ENCODE data around the gene DCBLD2. TPM values are rescaled to one million over a fixed set of nuclear protein-coding genes. Genes with fewer than 3 reads are reported as not detected.

The DCBLD2 gene
- total and polyA plus RNA-seq, 2 donors (not counting 3 experiments of a cell fraction or from before 2014, with no cell fraction given) = 28.7 to 77.3 TPM

DNA sequence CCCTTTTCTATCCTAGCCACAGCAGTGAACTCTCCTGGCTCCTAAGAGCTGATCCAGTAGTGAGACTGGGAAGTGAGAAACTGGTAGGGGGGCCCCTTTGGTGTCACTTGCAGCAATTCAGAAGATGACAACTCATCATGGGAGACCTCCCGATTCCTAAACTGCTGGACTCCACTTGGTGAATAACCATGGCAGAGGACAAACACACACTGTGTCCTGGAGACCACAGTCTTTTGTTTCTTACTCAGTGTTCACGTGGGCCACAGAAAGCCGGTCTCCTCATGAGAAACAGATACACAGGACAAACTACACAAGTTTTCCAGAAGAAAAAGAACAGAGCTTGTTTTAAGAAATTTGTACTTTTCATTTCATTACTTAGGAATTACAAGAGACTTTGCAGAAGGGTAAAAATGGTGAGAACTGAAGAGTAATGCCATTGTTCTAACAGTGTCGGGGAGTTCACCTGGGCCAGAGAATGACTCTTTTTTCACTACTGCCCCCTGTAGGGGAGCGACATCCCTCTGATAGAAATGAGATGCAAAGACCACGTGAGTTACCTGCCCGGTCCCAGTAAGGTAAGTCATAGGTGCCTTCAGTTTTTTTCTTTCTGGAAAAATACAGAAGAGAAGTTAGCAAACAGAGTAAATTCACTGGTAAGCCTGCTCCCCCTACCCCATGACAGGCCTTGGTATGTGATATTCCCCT, 100.3 kb downstream of the DCBLD2 start:
- BruUV-seq (replicated peaks) = no TSS peak
- no peaks in the 10 kb centered on the region for H3K9me3 ChIP-seq (replicated peaks; ENCODE audit: control insufficient read depth, insufficient read depth, low read length)
- dilution Hi-C loops (cut with MboI; ENCODE audit: extremely low pct_ligation_motif_present, low sequenced_read_pairs) (loop anchor here (25.0 kb wide), 1 partner anchor 189 kb away; no protein-coding TSS in a partner anchor), intact Hi-C loops (cut with micrococcal nuclease) (no loop called here)
- DNase-seq (ENCODE audit: low read depth, low spot score) (no peak), FAIRE-seq (no peak)
- H3K27me3 ChIP-seq (ENCODE audit: control insufficient read depth in 2 of 2, insufficient read depth in 2 of 2, low read length in 2 of 2) = no peaks in the 10 kb centered on the region
- no peak overlapping the region for H3K27ac ChIP-seq (ENCODE audit: insufficient read depth, low read depth, low read length)
- H3K4me3 ChIP-seq (replicated peaks in 1 of 3; ENCODE audit: insufficient read depth in 1 of 3, low read depth in 1 of 3, low read length in 3 of 3) = no peak overlapping the region
- H2AFZ ChIP-seq (ENCODE audit: low read depth, low read length) = no peak overlapping the region
- H4K20me1 ChIP-seq (replicated peaks; ENCODE audit: control insufficient read depth, extremely low read depth, insufficient read depth, low read length) = no peaks in the 10 kb centered on the region
- TF ChIP-seq POLR2A (IDR thresholded peaks at IDR 0.05; ENCODE audit: low read depth, low read length) (no peak), EZH2 (IDR thresholded peaks at IDR 0.05; ENCODE audit: borderline replicate concordance, low read depth, low read length, severe bottlenecking) (no peak), JUN (IDR thresholded peaks at IDR 0.05; ENCODE audit: borderline replicate concordance, insufficient read depth, insufficient read length, low read depth) (no peak), FOS (IDR thresholded peaks at IDR 0.05; ENCODE audit: borderline replicate concordance, insufficient read depth, low read length) (no peak), GATA2 (IDR thresholded peaks at IDR 0.05; ENCODE audit: insufficient read depth, insufficient read length, low read depth, low read length) (no peak), POLR2AphosphoS5 (IDR thresholded peaks at IDR 0.05; ENCODE audit: insufficient read depth, low read depth, low read length) (no peak), MYC (IDR thresholded peaks at IDR 0.05; ENCODE audit: low read depth, low read length) (no peak)
- TF ChIP-seq, protein P1, sequence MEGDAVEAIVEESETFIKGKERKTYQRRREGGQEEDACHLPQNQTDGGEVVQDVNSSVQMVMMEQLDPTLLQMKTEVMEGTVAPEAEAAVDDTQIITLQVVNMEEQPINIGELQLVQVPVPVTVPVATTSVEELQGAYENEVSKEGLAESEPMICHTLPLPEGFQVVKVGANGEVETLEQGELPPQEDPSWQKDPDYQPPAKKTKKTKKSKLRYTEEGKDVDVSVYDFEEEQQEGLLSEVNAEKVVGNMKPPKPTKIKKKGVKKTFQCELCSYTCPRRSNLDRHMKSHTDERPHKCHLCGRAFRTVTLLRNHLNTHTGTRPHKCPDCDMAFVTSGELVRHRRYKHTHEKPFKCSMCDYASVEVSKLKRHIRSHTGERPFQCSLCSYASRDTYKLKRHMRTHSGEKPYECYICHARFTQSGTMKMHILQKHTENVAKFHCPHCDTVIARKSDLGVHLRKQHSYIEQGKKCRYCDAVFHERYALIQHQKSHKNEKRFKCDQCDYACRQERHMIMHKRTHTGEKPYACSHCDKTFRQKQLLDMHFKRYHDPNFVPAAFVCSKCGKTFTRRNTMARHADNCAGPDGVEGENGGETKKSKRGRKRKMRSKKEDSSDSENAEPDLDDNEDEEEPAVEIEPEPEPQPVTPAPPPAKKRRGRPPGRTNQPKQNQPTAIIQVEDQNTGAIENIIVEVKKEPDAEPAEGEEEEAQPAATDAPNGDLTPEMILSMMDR (IDR thresholded peaks at IDR 0.05; ENCODE audit: extremely low read depth in 1 of 2, insufficient read depth in 1 of 2, low read depth in 1 of 2, low read length in 2 of 2) = no peak
- TF ChIP-seq, protein P2, sequence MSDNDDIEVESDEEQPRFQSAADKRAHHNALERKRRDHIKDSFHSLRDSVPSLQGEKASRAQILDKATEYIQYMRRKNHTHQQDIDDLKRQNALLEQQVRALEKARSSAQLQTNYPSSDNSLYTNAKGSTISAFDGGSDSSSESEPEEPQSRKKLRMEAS (IDR thresholded peaks at IDR 0.05; ENCODE audit: insufficient read depth, insufficient read length) = no peak
- no peak overlapping the region for H3K9ac ChIP-seq (replicated peaks; ENCODE audit: extremely low read depth, insufficient read depth, low read length)
- H3K9me1 ChIP-seq (replicated peaks; ENCODE audit: control insufficient read depth, extremely low read depth, insufficient read depth, low read length) = no peaks in the 10 kb centered on the region
- POLR2A ChIA-PET = no interaction called here
- H3K36me3 ChIP-seq (ENCODE audit: control insufficient read depth in 2 of 2, extremely low read depth in 1 of 2, insufficient read depth in 2 of 2, low read length in 2 of 2) = peaks cover 10 to 22% of the 10 kb centered on the region in 2 experiments
- no peak overlapping the region for H3K4me2 ChIP-seq (ENCODE audit: insufficient read depth, low read length)
- CTCF ChIA-PET = no interaction called here
- no peaks in the 10 kb centered on the region for H3K4me1 ChIP-seq (ENCODE audit: control insufficient read depth, extremely low read depth, insufficient read depth, low read length)
- H3K79me2 ChIP-seq (ENCODE audit: control insufficient read depth, insufficient read depth, low read length) = no peaks in the 10 kb centered on the region
